Myocyte (in vitro differentiated cells): ENCODE results near the gene PCNP. TPM values are rescaled to one million over a fixed set of nuclear protein-coding genes. Genes with fewer than 3 reads are reported as not detected.
A peak's percentile ranks its signal among the peaks of the same experiment; 100 is the strongest.
"Not testable (repeated sequence)": the region's sequence is repeated elsewhere in the genome, so short reads cannot be mapped to it uniquely, and the experiment has no call there.

ENCODE experiments used
- DNase-seq: peaks from one replicate; pipeline ENCODE4 v3.0.0-alpha.2; 2012; ENCODE audit warnings: low read depth
- total RNA-seq: library from RNA; depleted of rRNA; stranded (reverse); fragments of >200 nt; gene quantifications from 2 replicates; pipeline ENCODE4 v1.2.3, GENCODE V29; 2014

Gene PCNP
- total RNA-seq, 1 donor from 2014 or later = 57.4 TPM

DNA sequence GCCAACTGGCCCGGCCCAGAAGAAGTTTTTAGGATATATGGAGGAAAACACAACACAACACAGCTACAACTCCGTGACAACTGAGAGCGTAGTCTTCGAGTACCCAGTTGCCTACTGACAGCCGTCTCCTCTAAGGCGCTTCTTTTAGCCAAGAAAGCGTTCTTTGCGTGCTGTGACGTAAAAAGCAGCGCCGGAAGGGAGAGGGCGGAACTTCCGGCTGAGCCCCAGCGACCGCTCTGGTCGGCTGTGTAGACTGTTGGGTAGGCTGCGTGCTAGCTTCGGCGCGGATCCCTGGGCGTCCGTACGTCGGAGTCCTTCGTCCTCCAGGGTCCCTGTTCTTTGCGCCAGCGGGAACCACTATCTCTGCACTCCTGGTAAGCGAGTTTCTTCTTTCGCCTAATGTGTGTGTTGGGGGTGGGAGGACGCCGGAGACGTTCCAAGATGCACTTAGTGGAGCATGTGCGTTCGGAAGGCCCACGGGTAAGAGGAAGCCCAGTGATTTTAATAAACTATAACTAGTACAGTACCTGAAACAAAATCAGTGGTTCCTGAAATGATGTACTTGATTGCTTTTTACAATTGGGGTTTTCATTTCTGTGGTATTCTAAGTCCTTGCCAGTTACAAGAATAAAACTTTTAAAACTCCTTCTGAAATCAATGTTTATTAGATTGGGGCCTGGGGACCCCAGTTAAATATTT is 12.2 kb upstream of the PCNP start, which contains the start of gene TRMT10C:
TSS of gene TRMT10C (plus strand) at position 239 of the 699 bp plus-strand sequence. CDS start 2,914 bp downstream, outside the sequence.
- peak; percentile 95 for DNase-seq

DNA sequence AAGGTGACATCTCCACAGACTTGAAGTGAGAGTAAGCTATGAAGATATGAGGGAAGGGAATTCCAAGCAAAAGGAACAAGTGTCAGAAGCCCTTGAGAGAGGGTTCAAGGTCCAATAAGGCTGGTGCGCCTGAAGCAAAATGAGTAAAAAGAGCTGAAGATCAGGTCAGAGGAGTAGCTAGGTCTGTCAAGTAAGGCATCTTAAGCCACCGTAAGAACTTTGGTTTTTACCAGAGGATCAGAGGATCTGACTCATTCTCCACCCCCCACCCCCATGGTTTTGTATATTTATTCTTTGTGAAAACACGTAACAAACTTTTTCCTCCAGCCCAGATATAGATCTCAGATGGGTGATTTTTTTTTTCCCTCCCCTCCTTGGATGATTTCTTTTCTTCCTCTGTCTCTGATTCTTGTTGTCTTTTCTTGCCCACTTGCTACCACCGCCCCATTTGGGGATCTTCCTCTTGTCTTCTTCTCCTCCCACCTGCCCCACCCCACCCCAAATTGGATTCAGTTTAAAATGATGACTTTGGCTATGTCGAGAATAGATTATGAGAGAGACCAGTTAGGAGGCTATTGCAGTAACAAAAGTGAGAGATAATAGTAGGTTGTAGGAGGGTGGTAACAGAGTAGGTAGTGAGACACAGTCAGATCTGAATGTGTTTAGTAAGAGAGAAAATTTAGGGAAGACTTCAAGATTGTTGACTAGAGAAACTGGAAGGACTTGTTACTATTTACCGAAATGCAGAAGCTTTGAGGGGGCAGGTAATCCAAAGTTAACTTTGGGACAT is 6.3 kb upstream of the PCNP start:
- no peak for DNase-seq

DNA sequence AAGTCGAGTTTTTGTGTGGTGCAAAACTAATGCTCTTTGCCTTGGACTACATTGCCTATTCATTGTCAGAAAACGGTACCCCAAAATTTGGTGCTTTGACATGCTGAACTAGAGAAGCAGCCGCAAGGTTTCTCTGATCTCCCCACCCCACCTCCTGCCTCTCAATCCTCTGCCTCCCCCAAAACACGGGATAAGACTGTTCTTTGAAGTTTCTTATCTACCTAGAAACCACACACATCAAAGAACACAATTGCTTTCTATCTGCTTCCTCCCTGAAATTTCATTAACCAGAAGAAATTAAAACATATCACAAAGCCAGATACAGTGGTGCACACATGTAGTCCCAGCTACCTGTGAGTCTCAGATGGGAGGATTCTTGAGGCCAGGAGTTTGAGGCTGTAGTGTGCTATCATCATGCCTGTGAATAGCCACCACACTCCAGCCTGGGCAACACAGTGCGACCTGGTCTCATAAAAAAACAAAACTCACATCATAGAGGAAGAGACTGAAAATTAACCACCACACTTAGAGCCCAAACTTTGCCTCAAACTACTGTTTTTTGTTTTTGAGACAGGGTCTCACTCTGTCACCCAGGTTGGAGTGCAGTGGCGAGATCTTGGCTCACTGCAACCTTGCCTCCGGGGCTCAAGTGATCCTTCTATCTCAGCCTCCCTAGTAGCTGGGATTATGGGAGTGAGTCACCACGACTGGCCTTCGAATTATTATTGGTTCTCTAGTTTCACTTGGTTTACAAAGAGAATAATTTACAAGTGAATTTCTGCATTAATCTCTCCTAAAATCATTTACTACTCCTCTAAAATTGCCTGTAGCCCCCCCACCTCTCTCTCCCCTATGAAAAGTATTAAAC is 2.7 kb upstream of the PCNP start:
- DNase-seq = no peak

DNA sequence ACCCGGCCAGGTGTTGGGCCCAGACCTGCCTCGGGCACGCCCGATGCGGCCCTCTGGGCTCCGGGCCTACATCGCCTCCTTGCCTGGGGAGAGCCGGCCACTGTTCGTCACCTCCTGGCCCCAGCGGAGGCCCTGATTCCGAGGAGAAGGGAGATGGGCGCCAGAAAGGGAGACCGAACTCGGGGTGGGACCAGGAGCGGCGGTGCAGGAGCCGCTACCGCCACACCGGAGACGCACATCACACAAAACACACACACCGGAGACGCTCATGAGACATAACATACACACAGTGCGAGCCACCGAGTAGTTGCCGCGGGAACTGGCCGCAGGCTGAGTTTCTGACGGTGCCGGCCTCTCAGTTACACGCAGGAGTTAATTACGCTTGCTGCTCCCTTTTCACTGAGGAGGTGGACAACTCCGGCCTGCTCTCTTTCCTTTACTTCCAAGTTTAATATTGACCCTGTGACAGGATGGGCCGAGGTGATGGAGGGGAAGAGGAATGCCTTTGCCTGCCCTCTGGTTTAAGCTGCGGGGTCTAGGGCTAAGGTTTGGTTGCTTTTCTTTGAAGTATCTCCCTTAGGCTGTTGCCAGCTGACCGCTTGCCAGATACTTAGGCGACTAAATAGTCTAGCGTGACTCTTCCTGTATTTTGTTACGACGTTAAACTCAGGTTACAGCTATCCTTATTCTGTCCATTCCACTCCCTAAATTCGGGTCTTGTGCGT is 570 bp downstream of the PCNP start:
- peak; percentile 62 for DNase-seq

DNA sequence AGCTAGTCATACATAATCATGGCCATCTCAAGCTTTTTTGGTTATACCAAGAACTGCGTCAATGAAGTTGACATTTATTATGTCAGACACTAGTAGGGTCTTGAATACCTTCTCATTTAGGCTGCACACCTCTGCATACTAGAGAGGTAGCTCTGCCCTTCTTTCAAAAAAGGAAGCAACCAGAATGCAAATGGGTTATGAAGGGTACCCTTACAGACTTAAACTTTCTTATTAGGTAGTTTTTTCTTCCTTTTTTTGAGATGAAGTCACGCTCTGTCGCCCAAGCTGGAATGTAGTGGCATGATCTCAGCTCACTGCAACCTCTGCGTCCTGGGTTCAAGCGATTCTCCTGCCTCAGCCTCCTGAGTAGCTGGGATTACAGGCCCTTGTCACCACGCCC is 3.3 kb downstream of the PCNP start:
- DNase-seq = no peak

DNA sequence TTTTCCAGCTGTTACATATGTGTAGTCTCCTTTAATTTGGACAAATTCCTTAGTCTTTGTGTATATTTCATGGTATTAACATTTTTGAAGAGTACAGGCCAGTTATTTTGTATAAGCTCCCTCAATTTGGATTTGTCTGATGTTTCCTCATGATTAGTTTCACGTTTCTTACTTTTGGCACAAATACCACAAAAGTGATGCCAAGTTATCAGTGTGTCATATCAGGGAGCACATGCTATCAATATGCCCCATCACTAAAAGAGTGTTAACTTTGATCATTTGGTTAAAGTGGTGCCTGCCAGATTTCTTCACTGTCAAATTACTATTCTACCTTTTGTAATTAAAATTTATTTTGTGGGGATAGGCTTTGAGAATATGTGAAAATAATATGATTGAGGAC is 14.6 kb downstream of the PCNP start:
- DNase-seq = no peak

DNA sequence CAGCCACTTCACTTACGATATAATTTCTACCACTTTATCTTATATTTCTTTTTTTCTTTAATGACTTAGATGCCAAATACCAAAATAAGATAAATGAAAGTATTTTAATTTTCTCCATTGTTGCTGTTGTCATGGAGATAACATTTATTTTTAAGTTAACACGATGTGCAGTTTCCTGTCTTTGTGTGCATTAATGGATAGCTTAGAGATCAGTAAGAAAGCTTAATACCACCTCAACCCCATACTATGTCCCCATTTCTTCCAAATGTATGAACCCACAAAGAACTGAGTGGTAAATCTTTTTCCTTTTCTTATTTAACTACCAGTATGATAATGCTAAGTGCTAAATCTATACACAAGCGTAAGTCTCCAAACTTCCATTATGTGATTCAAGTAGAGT is 17.1 kb downstream of the PCNP start:
- no peak for DNase-seq

DNA sequence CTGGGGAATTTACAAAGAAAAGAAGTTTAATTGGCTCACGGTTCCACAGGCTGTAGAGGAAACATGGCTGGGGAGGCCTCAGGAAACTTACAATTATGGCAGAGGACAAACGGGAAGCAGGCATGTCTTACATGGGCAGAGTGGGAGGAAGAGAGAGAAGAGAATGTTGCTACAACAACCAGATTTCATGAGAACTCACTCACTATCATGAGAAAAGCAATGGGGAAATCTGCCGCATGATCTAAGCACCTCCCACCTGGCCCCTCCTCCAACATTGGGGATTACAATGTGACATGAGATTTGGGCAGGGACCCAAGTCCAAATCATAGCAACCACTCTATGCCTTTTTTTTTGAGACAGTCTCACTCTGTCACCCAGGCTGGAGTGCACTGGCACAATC is 28.8 kb downstream of the PCNP start:
- no peak for DNase-seq

DNA sequence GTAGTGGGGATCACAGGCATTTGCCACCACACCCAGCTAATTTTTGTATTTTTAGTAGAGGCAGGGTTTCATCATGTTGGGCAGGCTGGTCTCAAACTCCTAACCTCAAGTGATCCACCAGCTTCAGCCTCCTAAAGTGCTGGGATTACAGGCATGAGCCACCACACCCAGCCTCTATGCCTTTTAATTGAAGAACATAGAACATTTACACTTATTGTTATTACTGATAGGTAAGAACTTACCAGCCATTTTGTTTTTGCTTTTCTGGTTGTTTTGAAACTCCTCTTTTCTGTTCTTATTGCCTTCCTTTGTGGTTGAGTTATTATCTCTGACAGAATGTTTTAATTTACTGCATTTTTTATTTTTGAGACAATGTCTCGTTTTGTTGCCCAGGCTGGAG is 29.2 kb downstream of the PCNP start:
- no peak for DNase-seq

DNA sequence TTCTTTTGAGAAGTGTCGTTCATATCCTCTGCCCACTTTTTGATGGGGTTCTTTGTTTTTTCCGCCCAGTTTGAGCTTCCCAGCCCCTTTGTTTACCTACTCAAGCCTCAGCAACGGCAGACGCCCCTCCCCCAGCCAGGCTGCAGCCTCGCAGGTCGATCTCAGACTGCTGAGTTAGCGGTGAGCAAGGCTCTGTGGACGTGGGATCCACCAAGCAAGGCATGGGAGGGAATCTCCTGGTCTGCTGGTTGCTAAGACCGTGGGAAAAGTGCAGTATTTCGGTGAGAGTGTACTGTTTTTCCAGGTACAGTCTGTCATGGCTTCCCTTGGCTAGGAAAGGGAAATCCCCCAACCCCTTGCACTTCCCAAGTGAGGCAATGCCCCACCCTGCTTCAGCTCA is 31.4 kb downstream of the PCNP start:
- DNase-seq = not testable (repeated sequence)

DNA sequence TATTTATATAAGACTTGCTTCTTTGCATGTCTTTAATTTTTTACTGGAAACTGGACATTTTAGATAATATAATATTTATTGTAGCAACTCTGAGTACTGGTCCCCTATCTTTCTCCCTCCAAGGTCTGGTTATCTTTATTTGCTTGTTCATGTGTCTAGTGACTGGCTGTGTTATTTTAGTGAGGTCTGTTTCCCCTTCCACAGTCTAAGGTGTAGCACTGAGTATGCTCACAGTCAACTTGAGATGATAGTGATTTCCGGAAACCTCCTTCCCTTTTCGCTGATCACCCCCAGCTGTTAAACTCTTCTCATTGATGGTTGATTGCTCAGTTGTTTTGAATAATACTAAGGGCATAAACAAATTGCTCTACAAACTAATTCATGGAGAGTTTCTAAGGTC is 37.0 kb downstream of the PCNP start:
- no peak for DNase-seq

DNA sequence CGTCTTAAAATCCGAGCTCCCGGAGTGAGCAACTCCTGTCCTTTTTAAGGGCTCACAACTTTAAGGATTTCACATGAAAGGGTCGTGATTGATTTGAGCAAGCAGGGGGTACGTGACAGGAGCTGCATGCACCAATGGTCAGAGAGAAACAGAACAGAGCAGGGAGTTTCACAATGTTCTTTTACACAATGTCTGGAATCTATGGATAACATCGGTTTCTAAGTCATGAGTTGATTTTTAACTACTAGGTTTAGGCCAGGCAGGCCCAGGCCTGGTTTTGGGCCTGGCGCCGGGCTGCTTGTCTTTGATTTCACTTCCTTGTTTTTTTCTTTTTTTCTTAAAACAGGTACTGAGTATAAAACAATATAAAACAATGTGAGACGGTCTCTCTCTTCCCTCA is 39.0 kb downstream of the PCNP start:
- not testable (repeated sequence) for DNase-seq

DNA sequence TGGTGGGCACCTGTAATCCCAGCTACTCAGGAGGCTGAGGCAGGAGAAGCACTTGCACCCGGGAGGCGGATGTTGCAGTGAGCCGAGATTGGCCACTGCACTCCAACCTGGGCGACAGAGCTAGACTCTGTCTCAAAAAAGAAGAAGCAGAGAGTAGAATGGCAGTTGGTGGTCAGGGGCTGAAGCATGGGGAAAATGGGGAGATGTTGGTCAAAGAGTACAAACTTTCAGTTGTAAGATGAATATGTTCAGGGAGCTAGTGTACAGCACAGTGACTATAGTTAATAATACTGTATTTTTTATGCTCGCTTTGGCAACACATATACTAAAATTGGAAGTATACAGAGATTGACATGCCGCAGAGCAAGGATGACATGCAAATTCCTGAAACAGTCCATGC is 41.5 kb downstream of the PCNP start:
- no peak for DNase-seq

DNA sequence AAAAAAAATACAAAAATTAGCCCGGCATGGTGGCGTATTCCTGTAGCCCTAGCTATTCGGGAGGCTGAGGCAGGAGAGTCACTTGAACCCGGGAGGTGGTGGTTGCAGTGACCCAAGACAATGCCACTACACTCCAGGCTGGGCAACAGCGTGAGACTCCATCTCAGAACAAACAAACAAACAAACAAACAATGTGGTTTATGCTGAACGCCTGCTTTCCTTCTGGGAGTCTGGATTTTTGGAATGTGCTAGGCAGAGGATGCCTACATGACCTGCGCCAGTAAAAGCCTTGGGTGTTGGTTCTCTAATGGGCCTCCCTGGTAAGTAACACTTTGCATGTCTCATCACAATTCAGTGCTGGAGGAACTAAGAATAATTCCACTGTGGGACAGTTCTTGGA is 43.5 kb downstream of the PCNP start:
- no peak for DNase-seq

DNA sequence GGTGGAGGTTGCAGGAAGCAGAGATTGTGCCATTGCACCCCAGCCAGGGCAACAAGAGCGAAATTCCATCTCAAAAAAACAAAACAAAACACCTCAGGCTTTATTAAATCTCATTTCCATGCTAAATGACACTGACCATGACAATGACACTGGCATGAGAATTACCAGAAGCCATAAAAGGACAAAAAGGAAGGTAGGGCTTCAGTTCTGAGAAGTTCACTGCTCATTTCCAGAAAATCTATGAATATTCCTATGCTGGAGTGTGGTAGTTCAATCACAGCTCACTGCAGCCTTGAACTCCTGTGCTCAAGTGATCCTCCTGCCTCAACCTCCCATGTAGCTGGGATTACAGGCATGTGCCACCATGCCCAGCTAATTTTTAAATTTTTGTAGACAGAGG is 44.7 kb downstream of the PCNP start:
- DNase-seq = no peak

DNA sequence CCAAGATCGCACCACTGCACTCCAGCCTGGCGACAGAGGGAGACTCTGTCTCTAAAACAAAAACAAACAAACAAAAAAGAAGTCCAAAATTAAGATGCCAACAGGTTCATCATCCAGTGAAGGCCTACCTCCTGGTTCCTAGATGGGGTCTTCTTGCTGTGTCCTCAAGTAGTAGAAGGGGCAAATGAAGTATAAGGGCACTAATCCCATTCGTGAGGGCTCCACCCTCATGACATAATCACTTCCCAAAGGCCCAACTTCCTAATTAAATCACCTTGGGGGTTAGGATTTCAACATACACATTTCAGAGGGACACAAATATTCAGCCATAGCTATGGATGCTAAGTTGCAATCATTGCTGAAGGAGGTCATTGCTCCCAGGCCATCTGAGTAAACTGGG is 45.8 kb downstream of the PCNP start:
- no peak for DNase-seq

DNA sequence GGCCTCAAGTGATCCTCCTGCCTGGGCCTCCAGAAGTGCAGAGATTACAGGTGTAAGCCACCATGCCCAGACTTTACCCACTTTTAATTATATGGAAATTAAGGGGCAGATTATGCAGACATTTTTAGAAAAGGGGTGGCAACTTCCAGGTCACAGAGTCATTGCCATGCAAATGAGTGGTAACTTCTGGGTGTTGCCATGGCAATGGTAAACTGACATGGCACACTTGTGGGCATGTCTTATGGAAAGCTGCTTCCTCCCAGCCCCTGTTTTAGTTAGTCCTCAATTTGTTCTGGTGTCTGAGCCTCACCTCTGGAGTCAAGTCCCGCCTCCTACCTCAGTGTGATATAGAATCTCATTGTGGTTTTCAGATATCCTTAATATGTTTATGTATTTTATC is 49.7 kb downstream of the PCNP start:
- no peak for DNase-seq

DNA sequence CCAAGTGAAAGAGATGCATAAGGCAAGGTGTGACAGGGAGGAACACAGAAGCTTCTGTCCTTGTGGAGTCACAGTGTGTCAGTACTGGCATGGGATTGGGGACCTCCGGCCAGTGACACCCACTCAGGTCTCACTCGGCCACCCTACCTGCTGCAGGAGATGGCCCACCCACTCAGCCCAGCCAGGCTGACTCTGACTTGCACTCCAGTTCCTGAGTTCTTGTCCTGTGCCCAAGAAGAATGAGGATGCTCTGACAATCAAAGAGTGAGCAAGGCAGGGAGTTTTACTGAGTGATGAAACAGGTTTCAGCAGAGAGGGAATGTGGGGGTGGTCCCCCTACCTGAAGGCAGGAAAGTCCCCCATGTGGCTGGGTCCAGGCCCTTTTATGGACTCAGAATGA is 50.9 kb downstream of the PCNP start:
- no peak for DNase-seq

DNA sequence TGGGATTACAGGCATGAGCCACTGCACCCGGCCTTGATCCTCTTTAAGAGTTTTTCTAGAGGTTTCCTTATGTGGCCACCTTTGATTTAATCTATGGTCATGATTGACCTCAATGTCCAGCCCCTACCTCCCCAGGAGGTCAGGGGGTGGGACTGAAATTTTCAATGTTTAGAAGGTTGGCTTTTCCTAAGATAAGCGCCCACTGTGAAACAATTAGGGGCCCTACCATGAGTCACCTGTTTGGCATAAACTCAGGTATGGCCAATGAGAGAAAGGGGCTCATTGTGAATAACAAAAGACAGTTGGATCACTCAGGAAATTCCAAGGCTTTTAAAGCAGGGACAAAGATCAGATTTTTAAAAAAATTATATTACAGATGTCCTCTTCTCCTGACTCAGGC is 51.9 kb downstream of the PCNP start:
- no peak for DNase-seq

DNA sequence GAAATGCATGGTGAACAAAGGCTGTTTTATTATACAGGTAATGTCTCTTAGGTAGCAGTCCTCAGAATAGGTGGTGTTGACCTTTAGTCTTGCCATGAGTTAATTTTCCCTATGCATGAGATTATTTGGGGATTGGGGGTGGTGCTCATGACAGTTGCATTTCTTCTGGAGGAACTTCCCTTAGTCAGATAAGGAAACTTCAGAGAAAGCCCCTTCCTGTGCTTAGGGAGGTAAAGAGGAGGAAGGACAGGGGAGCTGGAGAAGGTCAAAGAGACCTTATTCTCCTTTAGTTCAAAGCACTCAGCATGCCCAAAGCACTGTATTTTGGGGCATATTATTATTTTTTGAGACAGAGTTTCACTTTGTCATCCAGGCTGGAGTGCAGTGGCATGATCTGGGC is 55.2 kb downstream of the PCNP start:
- DNase-seq = no peak

DNA sequence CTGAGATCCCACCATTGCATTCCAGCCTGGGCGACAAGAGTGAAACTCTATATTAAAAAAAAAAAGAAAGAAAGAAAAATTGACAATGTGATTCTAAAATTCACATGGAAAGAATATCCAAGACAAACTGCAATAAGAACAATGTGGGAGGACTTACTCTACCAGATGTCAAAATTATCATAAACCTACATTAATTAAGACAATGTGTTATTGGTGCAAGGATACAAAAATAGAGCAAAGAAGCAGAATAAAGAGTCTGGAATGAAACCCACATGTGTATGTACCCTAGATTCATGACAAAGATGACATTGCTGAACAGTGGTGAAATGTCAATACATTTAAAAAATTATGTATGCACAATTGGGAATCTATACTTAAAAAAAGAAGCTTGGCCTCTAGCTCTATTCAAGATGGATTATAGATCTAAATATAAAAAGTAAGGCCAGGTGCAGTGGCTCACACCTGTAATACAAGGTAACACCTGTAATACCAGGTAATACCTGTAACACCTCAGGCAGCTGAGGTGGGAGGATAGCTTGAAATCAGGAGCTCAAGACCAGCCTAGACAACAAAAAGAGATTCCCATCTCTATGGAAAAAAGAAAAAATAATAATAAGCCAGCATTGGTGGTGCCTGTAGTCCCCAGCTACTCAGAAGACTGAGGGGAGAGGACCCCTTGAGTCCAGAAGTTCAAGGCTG is 57.3 kb downstream of the PCNP start:
- no peak for DNase-seq
